GM19099 (cell line): ENCODE results near the gene CELF2.

ENCODE experiments used
- POLR2A ChIP-seq: IDR thresholded peaks from 3 replicates; pipeline ENCODE4 v1.6.1; 2011; ENCODE audit warnings: low read depth; ENCODE audit not compliant: insufficient read length; ENCODE audit errors: extremely low read depth

The CELF2 gene

GRCh38 chr10:11324761-11325321, 307.2 kb downstream of the CELF2 start:
- no peak for TF ChIP-seq POLR2A

GRCh38 chr10:11325817-11326216, 308.1 kb downstream of the CELF2 start:
- TF ChIP-seq POLR2A, result no peak

DNA sequence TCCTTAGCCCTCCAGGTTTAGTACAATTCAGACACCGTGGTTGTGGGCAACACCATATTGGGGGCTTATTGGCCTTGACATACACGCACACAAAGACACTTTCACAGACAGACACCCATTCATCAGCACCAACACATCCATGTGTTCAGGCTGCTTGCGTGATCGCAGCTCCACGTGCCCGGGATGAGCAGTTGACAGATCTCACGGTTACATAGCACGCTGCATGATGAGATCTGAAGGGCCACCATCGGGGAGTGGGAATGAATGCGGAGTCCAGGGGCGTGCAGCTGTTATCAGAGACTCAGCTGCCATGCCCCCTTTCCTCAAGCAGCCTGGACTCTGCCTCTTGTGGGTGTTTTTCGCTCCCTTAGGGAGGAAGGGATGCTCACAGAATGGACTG, 308.6 kb downstream of the CELF2 start:
- no peak for TF ChIP-seq POLR2A

- TF ChIP-seq POLR2A, result no peak
These were observed 309.4 kb downstream of the CELF2 start for GRCh38 chr10:11326913-11327616.

GRCh38 chr10:11328264-11329061, 310.8 kb downstream of the CELF2 start:
- TF ChIP-seq POLR2A, result no peak

DNA sequence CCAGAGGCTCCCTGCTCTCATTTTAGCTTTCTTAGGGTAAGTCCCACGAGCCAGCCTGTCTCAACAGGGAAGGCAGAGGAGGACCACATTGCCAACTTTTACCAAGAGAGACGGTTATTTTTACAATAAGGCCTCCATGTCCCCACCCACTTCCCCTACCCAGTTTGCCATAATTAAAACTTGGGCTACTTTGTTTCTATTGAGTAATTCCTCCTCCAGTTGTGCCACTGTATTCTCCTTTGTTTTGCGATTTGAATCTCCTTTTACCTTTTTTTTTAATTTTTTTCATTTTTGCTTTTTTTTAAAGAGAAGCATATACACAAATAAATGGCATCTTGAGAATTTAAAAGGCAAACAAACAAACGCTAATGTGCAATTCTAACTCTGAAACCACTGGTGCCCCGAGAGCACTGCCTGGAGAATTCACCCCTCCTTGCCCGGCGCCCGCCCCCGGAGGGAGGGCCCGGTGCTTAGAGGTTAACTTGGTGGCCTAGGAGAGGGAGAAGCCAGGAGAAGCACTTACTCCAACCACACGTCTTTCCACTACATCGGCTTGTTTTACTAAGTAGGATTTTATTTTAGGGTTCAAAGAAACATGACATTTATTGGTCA, 311.5 kb downstream of the CELF2 start:
- TF ChIP-seq POLR2A, result no peak

- no peak for TF ChIP-seq POLR2A
These were observed 312.8 kb downstream of the CELF2 start for GRCh38 chr10:11330383-11331045.

GRCh38 chr10:11331046-11331577, 313.4 kb downstream of the CELF2 start:
- no peak for TF ChIP-seq POLR2A

DNA sequence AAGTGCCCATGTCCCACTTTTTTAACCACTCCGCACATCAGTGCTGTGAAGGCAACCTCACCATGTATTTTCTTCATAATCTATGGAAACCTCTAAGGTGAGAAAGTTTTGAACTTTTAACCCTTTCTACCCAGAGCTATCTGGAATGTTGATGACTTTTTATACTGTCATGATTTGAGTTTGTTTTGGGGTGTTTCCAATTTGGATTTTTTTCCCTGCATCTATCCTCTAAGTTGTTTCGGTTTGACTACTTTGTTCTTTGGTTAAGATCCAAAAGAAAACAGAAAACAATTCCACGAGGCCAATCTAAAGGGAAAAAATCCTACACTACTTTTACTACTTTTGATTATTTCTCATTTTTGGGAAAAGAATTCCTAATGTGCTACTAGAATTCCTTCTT, 314.1 kb downstream of the CELF2 start:
- TF ChIP-seq POLR2A, result no peak

DNA sequence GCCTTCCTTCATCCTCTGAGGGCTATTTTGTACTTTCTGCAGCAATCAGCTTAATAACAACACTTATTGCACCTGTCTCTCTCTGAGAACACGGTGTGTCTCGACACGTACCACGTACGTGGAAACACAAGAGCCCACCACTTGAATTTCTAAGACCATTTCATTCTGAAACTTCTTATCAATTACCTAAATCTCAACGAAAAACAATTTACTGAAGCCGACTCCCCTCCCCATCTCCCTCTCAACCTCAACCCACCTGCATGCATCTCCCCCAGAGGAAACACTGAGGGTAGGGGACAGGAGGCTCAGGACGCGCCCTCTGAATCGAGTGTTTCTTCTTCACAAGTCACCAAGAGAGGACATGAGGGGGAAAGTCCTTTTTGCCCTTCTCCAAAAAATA, 315.2 kb downstream of the CELF2 start:
- no peak for TF ChIP-seq POLR2A

GRCh38 chr10:11334436-11334835, 316.8 kb downstream of the CELF2 start:
- TF ChIP-seq POLR2A, result no peak

DNA sequence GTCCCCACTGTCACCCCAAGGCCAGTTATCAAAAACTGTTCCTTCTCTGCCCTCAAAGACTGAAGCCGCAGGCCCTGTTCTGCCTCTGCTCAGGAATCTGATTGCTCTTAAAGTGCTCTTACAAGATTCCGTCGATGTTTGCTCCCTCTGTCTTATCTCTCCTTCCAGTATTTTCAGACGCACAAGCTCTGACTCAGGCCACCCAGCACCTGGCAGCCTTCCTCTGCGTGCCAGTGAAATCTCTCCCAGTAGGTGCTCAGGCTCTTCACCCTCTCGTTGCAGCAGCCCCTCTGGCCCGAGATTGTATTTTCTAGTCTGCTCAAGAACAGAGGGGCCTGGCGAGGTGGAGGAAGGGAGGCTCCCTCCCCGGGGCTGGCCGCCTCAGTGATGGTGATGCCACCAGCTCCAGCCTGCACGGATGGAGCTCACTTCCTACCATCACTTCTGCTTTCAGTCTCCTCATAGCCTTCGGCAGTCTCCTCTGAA, 317.5 kb downstream of the CELF2 start:
- no peak for TF ChIP-seq POLR2A

DNA sequence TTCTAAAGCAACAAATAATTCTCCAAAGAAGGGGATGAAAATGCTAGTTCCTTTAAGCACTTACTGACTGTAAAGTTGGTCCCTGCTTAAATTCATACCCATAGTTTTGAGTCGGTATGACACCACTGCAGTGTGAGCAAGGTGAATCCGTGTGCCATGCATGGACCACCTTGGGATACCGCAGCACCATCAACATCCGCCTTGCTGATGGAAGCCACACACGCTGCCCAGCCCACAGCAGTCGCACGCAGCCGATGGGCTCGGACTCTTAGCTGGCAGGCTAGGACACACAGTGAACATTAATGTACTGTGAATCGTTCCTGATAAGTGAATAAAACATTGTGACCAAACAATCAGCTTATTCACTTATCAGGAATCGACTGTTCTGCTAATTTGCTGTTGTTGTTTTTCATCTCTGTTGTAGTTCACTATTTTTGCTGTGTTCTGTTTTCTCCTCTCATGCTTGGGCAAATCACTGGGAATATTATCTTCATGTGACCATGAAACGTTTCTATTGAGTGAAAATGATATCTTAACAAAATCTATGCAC, 318.3 kb downstream of the CELF2 start:
- TF ChIP-seq POLR2A, result no peak

GRCh38 chr10:11336722-11337162, 319.1 kb downstream of the CELF2 start:
- no peak for TF ChIP-seq POLR2A
